Measurements from ENCODE around the gene TCHHL1.

- TF ChIP-seq ATF7 (IDR thresholded peaks at IDR 0.05) (no peak), ATF7 (CRISPR knock-in tag; IDR thresholded peaks at IDR 0.05) (no peak), CTCF (CRISPR knock-in tag; IDR thresholded peaks at IDR 0.05) (no peak), ZBTB40 (IDR thresholded peaks at IDR 0.05) (no peak), ZBTB40 (CRISPR knock-in tag; IDR thresholded peaks at IDR 0.05) (no peak), ZNF20 (CRISPR knock-in tag; IDR thresholded peaks at IDR 0.05) (no peak)
Observed at GRCh38 chr1:152050886-152051675, 37.8 kb downstream of the TCHHL1 start.

Measured in HepG2 (cell line).